GM10266 (cell line): ENCODE data around the gene PPP1R15A.
"Not testable (repeated sequence)": the region's sequence is repeated elsewhere in the genome, so short reads cannot be mapped to it uniquely, and the experiment has no call there.

ENCODE experiments used
- DNase-seq: peaks from one replicate; pipeline ENCODE4 v3.0.0; 2012; ENCODE audit errors: extremely low spot score
- CTCF ChIP-seq: IDR thresholded peaks from 2 replicates; pipeline ENCODE4 v1.5.1; 2012; ENCODE audit warnings: mild to moderate bottlenecking, low read depth; ENCODE audit not compliant: control insufficient read depth, insufficient read depth; ENCODE audit errors: missing control alignments

The PPP1R15A gene

GRCh38 chr19:48868114-48868886, 3.9 kb upstream of the PPP1R15A start, which contains the start of gene PLEKHA4:
PLEKHA4 (minus strand) TSS chr19:48868617; CDS start chr19:48867620, 997 bp downstream.
- no peak for DNase-seq
- TF ChIP-seq CTCF, result no peak

- no peak for DNase-seq
- TF ChIP-seq CTCF, result no peak
Observed at GRCh38 chr19:48870048-48870447, 2.2 kb upstream of the PPP1R15A start.

- not testable (repeated sequence) for DNase-seq
Observed at GRCh38 chr19:48871471-48872181, 595 bp upstream of the PPP1R15A start.

- peak; percentile 86 for DNase-seq
- TF ChIP-seq CTCF, result no peak
Observed at GRCh38 chr19:48872884-48873475, 759 bp downstream of the PPP1R15A start.

GRCh38 chr19:48873476-48874302, 1.5 kb downstream of the PPP1R15A start:
- no peak for DNase-seq
- no peak for TF ChIP-seq CTCF

GRCh38 chr19:48874303-48875135, 2.3 kb downstream of the PPP1R15A start:
- DNase-seq, result no peak
- no peak for TF ChIP-seq CTCF

GRCh38 chr19:48876043-48876981, 4.1 kb downstream of the PPP1R15A start:
- not testable (repeated sequence) for DNase-seq
